HG03432 (cell line): ENCODE results near the gene UGCG.
A peak's percentile ranks its signal among the peaks of the same experiment; 100 is the strongest.
"Not testable (repeated sequence)": the region's sequence is repeated elsewhere in the genome, so short reads cannot be mapped to it uniquely, and the experiment has no call there.

Source experiments
- ATAC-seq: cut with Tn5 transposase; IDR thresholded peaks from one replicate; pipeline ENCODE4 v1.9.1; 2021; ENCODE audit warnings: mild to moderate bottlenecking, moderate library complexity; ENCODE audit not compliant: unreplicated experiment

UGCG gene

GRCh38 chr9:111948951-111949350 is 52.3 kb downstream of the UGCG start:
- ATAC-seq = no peak

GRCh38 chr9:111949919-111950318 is 53.3 kb downstream of the UGCG start:
- ATAC-seq = no peak

GRCh38 chr9:111952559-111952958 is 55.9 kb downstream of the UGCG start:
- no peak for ATAC-seq

GRCh38 chr9:111953444-111953843 is 56.8 kb downstream of the UGCG start:
- ATAC-seq = no peak

- ATAC-seq = no peak
Observed at GRCh38 chr9:111955048-111955447, 58.4 kb downstream of the UGCG start.

GRCh38 chr9:111957856-111958631 is 61.4 kb downstream of the UGCG start:
- ATAC-seq = peak; percentile 50

- no peak for ATAC-seq
Observed at GRCh38 chr9:111959468-111960359, 63.1 kb downstream of the UGCG start.

- not testable (repeated sequence) for ATAC-seq
Observed at GRCh38 chr9:111960485-111960884, 63.9 kb downstream of the UGCG start.

- no peak for ATAC-seq
Observed at GRCh38 chr9:111961009-111961408, 64.4 kb downstream of the UGCG start.

GRCh38 chr9:111961575-111961974 is 65.0 kb downstream of the UGCG start:
- ATAC-seq = no peak

- ATAC-seq = no peak
Observed at GRCh38 chr9:111962021-111962420, 65.4 kb downstream of the UGCG start.

GRCh38 chr9:111963995-111964394 is 67.4 kb downstream of the UGCG start:
- no peak for ATAC-seq

GRCh38 chr9:111965566-111966019 is 69.0 kb downstream of the UGCG start:
- peak; percentile 74 for ATAC-seq

- ATAC-seq = no peak
Observed at GRCh38 chr9:111966124-111966723, 69.6 kb downstream of the UGCG start.

GRCh38 chr9:111966861-111967291 is 70.3 kb downstream of the UGCG start:
- ATAC-seq = no peak

- no peak for ATAC-seq
Observed at GRCh38 chr9:111967621-111968020, 71.0 kb downstream of the UGCG start.

GRCh38 chr9:111969061-111969460 is 72.4 kb downstream of the UGCG start:
- peak; percentile 55 for ATAC-seq

GRCh38 chr9:111969622-111970021 is 73.0 kb downstream of the UGCG start:
- no peak for ATAC-seq

- no peak for ATAC-seq
Observed at GRCh38 chr9:111970827-111971226, 74.2 kb downstream of the UGCG start.

- no peak for ATAC-seq
Observed at GRCh38 chr9:111974092-111974681, 77.6 kb downstream of the UGCG start.

GRCh38 chr9:111975709-111976108 is 79.1 kb downstream of the UGCG start:
- no peak for ATAC-seq
